ENCODE results near the gene ASB2. TPM values are rescaled to one million over a fixed set of nuclear protein-coding genes. Genes with fewer than 3 reads are reported as not detected.

The ASB2 gene
- total and polyA plus RNA-seq, 2 of the 13 experiments (the other 11 are each of a cell fraction or from before 2014, with no cell fraction given), result 0.82 to 4.1 TPM

DNA sequence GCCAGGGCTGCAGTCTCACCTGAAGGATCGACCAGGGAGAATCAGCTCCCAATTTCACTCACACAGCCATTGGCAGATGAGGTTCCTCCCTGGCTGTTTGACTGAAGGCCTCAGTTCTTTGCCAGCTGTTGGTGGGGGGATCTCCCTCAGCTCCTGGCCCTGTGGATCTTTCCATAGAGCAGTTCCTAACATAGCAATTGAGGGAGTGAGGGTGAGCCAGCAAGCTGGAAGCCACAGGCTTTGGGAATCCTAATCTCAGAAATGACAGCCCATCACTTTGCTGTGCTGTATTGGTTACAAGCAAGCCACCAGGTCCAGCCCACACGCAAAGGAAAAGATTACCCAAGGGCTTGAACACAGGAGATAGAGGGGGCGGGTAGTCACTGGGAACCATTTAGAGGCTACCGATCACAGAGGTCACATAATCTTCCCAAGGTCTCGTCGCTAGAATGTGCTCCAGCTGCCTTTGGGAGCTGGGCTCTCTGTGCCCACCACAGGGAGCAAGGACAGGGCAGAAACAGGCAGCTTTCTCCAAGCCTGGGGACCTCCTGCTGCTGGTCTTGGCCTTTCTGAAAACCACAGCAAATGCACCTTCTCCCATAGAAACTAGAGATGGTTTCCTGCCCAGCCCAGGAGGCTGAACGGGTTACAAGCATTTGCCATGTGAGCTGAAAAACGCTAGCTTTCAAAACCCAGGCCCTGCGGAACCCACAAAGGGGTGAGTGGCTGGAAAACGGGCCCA lies 45.2 kb upstream of the ASB2 start (continued):
- TF ChIP-seq GABPA (IDR thresholded peaks at IDR 0.05; ENCODE audit: low read depth, low read length) (no peak), GABPA (CRISPR knock-in tag; IDR thresholded peaks at IDR 0.05; ENCODE audit: low read depth) (no peak), ZMYM4 (CRISPR knock-in tag; IDR thresholded peaks at IDR 0.05) (no peak), CHD2 (IDR thresholded peaks at IDR 0.05; ENCODE audit: low read depth, low read length) (no peak), ZMAT3 (CRISPR knock-in tag; conservative IDR thresholded peaks at IDR 0.05) (no peak), ZBTB20 (CRISPR knock-in tag; IDR thresholded peaks at IDR 0.05; ENCODE audit: borderline replicate concordance, low read depth) (no peak), ZNF451 (CRISPR knock-in tag; IDR thresholded peaks at IDR 0.05) (peak; percentile 13; the same call in 1 of the 2 replicates), TEAD3 (CRISPR knock-in tag; optimal IDR thresholded peaks at IDR 0.05; ENCODE audit: borderline replicate concordance) (no peak), ZNF33A (CRISPR knock-in tag; IDR thresholded peaks at IDR 0.05; ENCODE audit: borderline replicate concordance) (no peak), SMC3 (IDR thresholded peaks at IDR 0.05; ENCODE audit: low read length) (no peak), ZNF792 (CRISPR knock-in tag; IDR thresholded peaks at IDR 0.05) (no peak), TAF1 (CRISPR knock-in tag; IDR thresholded peaks at IDR 0.05) (0 out of 2 replicates have a peak, but pooled peaks have one; percentile 20), ZFP82 (CRISPR knock-in tag; IDR thresholded peaks at IDR 0.05; ENCODE audit: borderline replicate concordance) (no peak)
- TF ChIP-seq, protein P1, sequence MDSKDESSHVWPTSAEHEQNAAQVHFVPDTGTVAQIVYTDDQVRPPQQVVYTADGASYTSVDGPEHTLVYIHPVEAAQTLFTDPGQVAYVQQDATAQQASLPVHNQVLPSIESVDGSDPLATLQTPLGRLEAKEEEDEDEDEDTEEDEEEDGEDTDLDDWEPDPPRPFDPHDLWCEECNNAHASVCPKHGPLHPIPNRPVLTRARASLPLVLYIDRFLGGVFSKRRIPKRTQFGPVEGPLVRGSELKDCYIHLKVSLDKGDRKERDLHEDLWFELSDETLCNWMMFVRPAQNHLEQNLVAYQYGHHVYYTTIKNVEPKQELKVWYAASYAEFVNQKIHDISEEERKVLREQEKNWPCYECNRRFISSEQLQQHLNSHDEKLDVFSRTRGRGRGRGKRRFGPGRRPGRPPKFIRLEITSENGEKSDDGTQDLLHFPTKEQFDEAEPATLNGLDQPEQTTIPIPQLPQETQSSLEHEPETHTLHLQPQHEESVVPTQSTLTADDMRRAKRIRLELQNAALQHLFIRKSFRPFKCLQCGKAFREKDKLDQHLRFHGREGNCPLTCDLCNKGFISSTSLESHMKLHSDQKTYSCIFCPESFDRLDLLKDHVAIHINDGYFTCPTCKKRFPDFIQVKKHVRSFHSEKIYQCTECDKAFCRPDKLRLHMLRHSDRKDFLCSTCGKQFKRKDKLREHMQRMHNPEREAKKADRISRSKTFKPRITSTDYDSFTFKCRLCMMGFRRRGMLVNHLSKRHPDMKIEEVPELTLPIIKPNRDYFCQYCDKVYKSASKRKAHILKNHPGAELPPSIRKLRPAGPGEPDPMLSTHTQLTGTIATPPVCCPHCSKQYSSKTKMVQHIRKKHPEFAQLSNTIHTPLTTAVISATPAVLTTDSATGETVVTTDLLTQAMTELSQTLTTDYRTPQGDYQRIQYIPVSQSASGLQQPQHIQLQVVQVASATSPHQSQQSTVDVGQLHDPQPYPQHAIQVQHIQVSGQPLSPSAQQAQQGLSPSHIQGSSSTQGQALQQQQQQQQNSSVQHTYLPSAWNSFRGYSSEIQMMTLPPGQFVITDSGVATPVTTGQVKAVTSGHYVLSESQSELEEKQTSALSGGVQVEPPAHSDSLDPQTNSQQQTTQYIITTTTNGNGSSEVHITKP (CRISPR knock-in tag; IDR thresholded peaks at IDR 0.05; ENCODE audit: low read depth), result no peak
- TF ChIP-seq, protein P2, sequence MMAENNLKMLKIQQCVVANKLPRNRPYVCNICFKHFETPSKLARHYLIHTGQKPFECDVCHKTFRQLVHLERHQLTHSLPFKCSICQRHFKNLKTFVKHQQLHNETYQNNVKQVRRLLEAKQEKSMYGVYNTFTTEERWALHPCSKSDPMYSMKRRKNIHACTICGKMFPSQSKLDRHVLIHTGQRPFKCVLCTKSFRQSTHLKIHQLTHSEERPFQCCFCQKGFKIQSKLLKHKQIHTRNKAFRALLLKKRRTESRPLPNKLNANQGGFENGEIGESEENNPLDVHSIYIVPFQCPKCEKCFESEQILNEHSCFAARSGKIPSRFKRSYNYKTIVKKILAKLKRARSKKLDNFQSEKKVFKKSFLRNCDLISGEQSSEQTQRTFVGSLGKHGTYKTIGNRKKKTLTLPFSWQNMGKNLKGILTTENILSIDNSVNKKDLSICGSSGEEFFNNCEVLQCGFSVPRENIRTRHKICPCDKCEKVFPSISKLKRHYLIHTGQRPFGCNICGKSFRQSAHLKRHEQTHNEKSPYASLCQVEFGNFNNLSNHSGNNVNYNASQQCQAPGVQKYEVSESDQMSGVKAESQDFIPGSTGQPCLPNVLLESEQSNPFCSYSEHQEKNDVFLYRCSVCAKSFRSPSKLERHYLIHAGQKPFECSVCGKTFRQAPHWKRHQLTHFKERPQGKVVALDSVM (CRISPR knock-in tag; IDR thresholded peaks at IDR 0.05), result no peak
- TF ChIP-seq, protein P3, sequence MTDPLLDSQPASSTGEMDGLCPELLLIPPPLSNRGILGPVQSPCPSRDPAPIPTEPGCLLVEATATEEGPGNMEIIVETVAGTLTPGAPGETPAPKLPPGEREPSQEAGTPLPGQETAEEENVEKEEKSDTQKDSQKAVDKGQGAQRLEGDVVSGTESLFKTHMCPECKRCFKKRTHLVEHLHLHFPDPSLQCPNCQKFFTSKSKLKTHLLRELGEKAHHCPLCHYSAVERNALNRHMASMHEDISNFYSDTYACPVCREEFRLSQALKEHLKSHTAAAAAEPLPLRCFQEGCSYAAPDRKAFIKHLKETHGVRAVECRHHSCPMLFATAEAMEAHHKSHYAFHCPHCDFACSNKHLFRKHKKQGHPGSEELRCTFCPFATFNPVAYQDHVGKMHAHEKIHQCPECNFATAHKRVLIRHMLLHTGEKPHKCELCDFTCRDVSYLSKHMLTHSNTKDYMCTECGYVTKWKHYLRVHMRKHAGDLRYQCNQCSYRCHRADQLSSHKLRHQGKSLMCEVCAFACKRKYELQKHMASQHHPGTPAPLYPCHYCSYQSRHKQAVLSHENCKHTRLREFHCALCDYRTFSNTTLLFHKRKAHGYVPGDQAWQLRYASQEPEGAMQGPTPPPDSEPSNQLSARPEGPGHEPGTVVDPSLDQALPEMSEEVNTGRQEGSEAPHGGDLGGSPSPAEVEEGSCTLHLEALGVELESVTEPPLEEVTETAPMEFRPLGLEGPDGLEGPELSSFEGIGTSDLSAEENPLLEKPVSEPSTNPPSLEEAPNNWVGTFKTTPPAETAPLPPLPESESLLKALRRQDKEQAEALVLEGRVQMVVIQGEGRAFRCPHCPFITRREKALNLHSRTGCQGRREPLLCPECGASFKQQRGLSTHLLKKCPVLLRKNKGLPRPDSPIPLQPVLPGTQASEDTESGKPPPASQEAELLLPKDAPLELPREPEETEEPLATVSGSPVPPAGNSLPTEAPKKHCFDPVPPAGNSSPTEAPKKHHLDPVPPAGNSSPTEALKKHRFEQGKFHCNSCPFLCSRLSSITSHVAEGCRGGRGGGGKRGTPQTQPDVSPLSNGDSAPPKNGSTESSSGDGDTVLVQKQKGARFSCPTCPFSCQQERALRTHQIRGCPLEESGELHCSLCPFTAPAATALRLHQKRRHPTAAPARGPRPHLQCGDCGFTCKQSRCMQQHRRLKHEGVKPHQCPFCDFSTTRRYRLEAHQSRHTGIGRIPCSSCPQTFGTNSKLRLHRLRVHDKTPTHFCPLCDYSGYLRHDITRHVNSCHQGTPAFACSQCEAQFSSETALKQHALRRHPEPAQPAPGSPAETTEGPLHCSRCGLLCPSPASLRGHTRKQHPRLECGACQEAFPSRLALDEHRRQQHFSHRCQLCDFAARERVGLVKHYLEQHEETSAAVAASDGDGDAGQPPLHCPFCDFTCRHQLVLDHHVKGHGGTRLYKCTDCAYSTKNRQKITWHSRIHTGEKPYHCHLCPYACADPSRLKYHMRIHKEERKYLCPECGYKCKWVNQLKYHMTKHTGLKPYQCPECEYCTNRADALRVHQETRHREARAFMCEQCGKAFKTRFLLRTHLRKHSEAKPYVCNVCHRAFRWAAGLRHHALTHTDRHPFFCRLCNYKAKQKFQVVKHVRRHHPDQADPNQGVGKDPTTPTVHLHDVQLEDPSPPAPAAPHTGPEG (CRISPR knock-in tag; IDR thresholded peaks at IDR 0.05), result no peak
- TF ChIP-seq, protein P4, sequence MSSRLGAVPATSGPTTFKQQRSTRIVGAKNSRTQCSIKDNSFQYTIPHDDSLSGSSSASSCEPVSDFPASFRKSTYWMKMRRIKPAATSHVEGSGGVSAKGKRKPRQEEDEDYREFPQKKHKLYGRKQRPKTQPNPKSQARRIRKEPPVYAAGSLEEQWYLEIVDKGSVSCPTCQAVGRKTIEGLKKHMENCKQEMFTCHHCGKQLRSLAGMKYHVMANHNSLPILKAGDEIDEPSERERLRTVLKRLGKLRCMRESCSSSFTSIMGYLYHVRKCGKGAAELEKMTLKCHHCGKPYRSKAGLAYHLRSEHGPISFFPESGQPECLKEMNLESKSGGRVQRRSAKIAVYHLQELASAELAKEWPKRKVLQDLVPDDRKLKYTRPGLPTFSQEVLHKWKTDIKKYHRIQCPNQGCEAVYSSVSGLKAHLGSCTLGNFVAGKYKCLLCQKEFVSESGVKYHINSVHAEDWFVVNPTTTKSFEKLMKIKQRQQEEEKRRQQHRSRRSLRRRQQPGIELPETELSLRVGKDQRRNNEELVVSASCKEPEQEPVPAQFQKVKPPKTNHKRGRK (CRISPR knock-in tag; IDR thresholded peaks at IDR 0.05), result no peak
